DMS53 treated with DMSO at 0.1 percent for 48 hours (cell line): Measurements from ENCODE around the gene AUP1.
"Not testable (repeated sequence)": the region's sequence is repeated elsewhere in the genome, so short reads cannot be mapped to it uniquely, and the experiment has no call there.

Experiments
- DNase-seq: peaks from one replicate; lab custom pipeline; 2025; ENCODE audit not compliant: unreplicated experiment; lab: John Stamatoyannopoulos, UW

The AUP1 gene

DNA sequence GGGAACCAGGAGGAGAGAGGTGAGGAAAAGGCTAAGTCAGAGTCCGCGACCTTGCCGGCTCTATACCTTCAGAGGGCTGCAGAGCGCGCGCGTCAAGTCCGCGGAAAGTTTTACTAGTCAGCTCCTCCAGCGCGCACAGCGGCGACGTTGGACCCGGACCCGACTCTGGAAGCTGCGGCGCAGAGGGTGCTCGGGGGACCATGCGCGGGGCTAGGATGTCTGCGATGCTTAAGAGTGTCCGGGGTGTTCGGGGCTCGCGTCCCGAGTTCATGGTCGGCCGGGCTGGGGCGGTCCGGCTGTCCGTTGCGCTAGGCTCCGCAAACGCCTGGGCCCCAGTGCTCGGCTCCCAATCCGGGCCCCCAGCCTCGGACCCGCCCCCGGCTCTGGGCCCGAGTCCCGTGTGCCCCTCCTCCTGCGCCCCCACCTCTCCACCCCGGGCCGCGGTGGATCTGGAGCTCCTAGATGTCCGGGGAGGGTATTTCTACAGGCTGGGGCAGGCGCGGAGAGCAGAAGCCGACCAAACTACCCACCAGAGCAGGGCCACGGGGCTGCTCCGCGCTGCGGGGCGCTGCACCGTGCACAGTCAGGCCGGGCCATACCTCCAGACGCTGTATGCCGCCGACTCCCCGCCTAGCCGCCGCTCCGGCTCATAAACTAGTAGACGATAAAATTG is 30.1 kb downstream of the AUP1 start, which contains the start of gene LBX2:
Gene LBX2 (minus strand): TSS at position 337 of the 673 bp plus-strand sequence. CDS start 66 bp downstream, at position 271.
- no peak for DNase-seq

DNA sequence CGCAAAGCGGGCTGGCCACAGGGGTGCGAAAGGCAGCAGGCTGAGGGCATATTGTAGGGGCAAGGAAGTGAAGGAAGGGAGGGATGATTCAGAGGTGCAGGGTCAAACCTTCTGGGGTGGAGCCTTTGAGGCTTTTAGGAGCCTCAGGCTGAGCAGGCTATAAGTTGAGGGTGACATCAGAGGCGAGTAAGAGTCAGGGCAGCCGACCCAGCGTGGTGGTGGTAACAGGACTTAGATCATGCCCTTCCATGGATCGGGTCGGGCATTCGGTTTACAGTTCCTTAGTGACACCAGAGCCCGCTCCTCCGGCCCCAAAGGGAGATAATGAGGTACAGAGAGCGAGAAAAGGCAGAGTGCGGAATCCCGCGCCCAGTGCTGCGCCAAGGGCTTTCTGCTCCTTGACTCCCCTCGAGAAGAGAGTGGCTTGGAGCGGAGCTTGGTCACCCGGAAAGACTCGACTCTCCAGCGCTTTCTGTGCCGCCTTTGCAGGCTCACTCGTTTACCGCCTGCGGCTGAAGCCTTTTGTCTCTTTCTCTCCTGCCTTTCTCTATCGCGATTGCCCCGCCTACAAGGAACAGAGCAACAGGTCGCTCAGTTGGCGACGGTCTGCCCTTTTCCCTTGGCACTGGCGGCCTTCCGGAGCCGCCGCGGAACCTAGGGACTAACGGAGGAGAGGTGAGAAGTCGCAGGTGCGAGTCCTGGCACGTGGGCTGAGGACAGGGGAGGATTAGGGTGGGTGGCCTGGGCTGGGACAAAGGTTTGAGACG is 30.8 kb downstream of the AUP1 start:
- no peak for DNase-seq

GRCh38 chr2:74497777-74498499 is 31.6 kb downstream of the AUP1 start:
- DNase-seq, result peak; percentile 59

- no peak for DNase-seq
Measured at GRCh38 chr2:74496997-74497776, 32.3 kb downstream of the AUP1 start.

DNA sequence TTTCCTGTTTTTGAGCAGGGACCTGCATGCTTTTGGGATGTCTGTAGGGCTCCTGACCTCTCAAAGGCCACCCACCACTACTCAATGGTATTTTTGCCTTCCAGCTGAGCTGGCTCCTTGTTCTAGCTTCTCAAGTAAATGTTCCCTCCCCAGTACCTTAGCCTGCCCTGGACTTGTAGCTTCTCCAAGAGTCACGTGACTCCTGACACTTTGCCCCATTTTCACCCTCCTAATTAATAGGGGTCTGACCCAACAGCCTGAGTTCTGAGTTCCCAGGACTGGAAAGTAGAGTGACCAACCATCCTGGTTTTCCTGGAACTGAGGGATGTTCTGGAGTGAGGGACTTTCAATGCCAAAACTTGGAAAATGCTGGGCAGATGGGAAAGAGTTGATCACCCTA is 34.1 kb downstream of the AUP1 start:
- DNase-seq, result no peak

DNA sequence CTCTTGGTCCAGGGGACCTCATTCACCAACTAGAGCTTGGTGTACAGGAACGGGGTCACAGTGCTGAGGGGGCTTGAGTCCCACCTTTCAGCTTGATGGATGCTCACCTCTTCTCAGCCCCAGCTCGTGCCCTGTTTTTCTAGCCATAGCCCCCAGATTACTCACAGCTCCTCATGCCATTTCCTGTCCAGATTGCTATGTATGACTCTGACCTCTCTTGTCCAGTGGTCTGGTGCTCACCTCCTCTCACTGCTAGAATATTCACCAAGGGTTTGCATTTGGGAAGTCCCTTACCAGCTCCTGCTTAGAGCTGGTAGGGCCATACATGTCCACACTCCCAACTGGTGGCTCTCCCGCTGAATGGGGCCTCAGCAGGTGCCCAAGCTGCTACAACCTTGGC is 36.0 kb downstream of the AUP1 start:
- no peak for DNase-seq

DNA sequence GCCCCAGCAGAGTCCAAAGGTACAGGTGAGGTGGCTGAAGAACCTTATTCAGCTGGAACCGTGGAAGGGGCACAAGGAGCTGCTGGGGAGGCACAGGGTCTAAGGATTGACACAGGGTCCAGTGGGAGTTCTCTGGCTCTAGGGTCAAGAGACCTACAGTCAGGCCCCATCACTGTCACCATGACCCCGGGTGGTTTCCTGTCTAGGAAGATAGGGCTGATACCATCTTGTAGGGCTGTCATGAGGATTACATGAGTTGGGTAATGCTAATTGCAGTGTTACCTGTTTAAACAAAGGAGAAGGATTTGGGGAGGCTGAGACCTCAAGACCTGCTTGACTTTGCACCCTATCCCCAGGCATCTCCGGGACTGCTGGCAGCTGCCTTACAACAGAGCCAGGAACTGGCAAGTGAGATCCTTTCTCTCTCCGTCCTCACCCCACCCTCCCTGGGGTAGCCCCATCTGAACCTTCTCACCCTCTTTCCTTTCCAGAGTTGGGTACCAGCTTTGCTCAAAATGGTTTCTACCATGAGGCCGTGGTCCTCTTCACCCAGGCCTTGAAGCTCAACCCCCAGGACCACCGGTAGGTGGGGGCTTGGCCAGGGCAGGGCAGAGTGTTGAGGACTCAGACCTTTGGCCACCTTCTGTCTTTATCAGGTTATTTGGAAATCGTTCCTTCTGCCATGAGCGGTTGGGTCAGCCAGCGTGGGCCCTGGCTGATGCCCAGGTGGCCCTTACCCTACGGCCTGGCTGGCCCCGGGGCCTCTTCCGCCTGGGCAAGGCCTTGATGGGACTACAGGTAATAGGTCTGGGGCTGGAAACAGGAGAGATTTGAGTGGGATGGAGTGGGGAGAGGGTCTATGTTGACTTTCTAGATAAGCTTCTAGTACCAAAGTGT is 37.6 kb downstream of the AUP1 start:
- DNase-seq, result no peak

- DNase-seq, result no peak
Measured at GRCh38 chr2:74489906-74490305, 39.6 kb downstream of the AUP1 start.

DNA sequence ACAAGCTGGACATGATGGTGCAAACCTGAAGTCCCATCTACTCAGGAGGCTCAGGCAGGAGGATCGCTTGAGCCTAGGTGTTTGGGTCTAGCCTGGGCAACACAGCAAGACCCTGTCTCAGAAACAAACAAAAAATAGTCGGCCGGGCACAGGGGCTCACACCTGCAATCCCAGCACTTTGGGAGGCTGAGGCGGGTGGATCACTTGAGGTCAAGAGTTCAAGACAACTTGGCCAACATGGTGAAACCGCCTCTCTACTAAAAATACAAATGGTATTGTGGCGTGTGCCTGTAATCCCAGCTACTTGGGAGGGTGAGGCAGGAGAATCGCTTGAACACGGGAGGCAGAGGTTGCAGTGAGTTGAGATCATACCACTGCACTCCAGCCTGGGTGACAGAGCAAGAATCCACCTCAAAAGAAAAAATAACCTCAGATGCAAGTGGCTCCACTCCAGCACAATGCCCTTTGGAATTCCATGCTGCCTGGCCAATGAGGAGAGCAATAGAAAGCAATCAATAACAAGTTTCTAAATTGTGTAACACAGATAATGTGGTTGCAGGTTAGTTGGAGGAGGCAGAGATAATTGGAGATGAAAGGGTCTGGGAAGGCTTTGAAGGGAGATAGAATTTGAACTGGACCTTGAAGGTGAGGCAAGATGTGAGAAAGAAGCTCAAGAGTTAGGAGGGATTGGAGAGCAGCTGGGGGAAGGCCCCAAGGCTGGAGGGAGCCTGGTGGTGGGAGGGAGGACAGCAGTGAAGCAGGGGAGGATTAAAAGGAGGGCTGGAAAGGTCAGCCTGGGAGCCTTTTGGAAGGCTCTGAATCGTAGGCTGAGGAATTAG is 40.6 kb downstream of the AUP1 start:
- no peak for DNase-seq

DNA sequence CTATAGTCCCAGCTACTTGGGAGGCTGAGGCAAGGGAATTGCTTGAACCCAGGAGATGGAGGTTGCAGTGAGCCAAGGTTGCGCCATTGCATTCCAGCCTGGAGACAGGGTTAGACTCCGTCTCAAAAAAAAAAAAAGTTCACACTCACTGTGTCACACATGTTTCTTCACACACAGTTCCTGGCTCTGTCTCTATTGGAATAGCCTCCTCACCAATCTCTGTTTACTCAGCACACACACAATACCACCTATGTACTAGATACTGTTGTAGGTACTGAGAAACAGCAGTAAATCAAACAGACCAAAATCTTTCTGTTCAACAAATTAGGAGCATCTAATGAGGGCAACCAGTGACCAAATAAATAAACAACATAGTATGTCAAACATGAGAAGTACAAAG is 43.4 kb downstream of the AUP1 start:
- DNase-seq, result no peak

- not testable (repeated sequence) for DNase-seq
Measured at GRCh38 chr2:74483675-74484164, 45.8 kb downstream of the AUP1 start.

GRCh38 chr2:74482801-74483674 is 46.5 kb downstream of the AUP1 start, which contains the start of the genes CCDC142 and TTC31:
CCDC142 (minus strand) TSS chr2:74482998; CDS start chr2:74482837, 161 bp downstream.
TTC31 (plus strand) TSS chr2:74483081; CDS start chr2:74483096, 15 bp downstream.
- DNase-seq, result peak; percentile 95

GRCh38 chr2:74481961-74482800 is 47.3 kb downstream of the AUP1 start:
- DNase-seq, result no peak

GRCh38 chr2:74481431-74481830 is 48.1 kb downstream of the AUP1 start:
- DNase-seq, result no peak
